Raji (cell line): Measurements from ENCODE around the gene PRRT1B.

Experiments
- POLR2A ChIP-seq: IDR thresholded peaks from 2 replicates; pipeline ENCODE4 v1.6.1; 2011; ENCODE audit warnings: low read depth, low read length, control low read depth; ENCODE audit not compliant: insufficient read depth

The PRRT1B gene

DNA sequence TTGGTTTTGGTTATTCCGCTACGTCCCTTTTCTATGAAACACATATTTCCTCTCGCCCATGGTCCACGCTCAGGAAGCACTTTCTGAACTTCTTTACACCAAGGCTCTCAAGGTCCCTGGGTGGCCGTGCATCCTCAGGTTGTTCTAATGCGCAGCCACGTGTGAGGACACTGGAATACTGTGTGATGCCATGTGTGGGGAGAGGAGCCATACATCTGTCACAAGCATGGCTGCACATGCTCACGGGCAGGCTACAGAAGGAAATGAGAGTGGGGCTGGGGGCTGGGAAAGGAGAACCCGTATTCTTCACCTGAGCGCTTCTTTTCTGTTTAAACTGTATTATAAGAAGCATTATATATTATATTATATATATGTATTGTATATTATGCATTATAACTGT is 36.7 kb downstream of the PRRT1B start:
- TF ChIP-seq POLR2A, result no peak

DNA sequence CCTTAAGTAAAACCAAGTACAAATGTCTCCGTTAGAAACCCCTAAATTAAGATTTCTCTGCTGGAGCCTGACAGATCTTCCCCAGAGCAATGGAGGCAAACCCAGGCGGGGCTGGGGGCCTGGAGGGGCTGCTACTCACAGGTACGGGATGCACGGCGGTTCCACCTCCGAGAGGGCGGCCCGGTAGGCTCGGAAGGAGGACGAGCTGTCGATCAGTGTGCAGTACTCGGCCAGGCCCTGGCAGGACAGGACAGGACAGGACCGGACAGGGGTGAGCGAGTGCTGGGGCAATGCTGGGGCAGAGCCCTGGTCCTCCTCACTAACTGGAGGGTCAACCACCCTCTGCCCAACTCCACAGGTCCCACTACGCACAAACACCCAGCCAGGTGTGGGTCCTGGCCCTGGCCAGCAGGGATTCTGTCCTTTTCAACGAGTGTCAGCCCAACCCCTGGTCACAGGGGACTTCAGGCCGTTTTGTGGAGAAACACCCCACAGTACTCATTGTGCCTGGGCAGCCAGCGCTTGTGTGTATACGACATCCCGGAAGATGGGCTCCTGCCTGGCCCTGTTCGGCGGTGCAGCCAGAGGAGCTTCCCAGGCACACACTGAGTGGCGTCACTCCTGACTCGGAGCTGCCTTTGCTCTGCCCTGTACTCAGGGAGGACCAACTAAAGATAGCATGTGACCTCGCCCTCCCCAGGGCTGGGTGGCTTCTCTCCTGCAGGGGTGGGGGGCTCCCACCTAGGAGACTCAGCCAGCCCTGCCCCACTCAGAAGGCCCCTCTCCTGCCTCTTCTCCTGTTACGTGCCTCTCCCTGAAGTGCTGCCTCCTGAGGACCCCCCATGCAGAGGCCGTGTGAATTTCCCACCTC is 37.4 kb downstream of the PRRT1B start:
- no peak for TF ChIP-seq POLR2A

DNA sequence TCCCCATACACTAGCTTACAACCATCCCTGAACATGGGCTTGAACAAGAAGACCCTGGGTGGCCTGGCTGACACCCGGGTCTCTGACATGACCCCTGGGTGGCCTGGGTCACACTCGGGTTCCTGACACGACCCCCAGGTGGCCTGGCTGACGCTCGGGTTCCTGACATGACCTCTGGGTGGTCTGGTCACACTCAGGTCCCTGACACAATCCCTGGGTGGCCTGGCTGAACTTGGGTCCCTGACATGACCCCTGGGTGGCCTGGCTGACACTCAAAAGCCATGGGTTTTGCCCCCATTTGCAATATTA is 38.0 kb downstream of the PRRT1B start:
- no peak for TF ChIP-seq POLR2A

DNA sequence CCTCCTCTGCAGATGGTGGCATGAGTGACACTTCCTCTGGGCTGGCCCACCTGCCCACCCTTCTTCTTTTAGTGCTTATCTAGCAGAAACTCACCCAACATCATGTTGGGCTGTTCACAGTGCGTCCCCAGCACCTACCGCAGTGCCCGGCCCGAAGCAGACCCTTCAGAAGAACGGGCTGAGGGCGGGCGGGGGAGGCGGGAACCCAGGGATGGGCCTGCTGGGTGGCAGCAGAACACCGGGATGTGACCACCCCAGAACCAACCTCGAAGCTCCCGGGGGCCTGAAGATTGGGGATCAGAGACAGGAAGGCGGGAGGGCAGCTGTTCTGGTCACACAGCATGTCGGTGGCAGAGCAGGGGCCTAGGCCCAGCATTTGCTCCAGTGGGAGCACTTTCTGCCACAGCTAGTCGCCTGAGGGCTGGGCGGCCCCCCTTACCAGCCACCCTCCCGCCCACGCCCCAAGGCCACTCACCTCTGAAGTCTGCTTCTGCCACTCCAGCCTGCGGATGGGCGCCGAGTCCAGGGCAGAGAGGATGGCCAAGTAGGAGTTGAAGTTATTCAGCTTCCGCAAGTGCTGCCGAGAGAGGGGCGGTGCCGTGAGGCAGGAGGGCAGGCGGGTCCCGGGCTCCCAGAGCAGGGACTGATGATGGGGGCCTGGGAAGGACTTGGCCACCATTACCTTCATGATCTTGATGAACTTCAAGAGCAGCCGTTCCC is 38.7 kb downstream of the PRRT1B start:
- TF ChIP-seq POLR2A, result no peak

DNA sequence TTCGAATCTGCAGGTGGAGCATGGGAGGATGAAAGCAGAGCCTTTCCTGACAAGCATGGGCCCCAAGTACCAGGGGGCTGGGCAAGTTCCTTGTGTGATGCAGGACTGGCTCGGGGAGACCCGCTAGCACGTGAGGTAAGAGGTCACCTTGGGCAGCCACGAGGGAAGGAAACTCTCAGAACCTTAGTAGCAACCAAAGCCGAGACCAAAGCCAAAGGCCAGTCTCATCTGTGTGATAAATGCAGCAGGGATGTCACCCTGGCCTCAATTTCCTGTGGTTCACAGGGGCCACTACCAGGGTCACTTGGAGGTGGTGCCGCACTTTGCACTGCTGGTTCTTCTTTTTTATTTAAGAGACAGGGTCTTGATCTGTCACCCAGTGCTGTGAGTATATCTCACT is 39.5 kb downstream of the PRRT1B start:
- no peak for TF ChIP-seq POLR2A

DNA sequence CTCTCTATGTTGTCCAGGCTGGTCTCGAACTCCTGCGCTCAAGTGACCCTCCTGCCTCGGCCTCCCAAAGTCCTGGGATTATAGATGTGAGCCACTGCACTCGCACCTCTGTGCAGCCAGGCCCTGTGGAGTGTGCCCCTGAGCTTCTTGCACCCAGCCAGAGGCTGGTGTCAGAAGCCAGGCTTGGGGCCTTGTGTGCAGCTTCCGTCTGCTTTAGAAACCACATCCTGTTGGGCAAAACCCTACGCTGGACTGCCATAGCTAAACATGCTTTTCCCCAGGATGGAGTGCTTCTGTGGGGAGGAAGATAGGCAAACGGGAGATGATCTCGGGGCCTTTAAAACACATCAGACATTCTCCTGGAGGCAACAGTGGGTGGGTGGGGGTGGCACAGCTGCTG is 40.1 kb downstream of the PRRT1B start:
- TF ChIP-seq POLR2A, result no peak

DNA sequence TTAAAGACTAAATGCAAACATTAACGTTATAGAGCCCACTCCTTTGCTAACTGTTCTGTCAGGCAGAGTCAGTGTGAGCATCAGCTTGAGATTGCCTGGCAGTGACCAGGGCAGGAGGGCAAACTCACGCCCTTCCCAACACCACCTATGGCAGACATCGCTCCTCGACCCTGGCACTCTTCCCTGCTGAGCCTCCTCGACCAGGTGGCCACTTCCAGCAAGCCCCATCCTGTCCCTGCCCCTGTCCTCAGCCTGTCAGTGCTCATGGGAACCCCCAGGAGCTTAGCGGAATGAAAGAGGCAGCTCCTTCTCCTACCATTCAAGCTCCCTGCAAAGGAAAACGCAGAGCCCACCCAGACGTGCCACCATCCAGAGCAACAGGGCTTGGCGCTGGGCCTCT is 42.0 kb downstream of the PRRT1B start:
- TF ChIP-seq POLR2A, result no peak

DNA sequence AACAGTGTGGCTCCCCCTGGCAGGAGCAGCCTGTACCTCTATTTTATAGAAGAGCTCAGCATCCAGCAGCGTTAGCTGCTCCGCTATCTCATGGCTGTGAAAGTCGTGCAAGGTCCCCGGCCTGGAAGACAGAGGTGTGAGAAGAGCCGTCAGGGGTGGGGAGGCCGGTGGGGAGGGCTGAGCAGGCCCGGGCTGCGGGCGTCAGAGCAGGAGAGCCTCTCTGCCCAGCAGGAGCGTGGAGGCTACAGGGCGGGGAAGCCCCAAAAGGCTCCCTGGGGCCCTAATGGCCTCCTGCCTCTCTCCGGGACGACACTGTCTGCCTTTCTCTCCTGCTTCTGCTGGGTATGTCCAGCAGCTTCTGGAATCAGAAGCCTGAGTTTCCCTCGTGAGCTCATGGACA is 42.6 kb downstream of the PRRT1B start:
- no peak for TF ChIP-seq POLR2A

DNA sequence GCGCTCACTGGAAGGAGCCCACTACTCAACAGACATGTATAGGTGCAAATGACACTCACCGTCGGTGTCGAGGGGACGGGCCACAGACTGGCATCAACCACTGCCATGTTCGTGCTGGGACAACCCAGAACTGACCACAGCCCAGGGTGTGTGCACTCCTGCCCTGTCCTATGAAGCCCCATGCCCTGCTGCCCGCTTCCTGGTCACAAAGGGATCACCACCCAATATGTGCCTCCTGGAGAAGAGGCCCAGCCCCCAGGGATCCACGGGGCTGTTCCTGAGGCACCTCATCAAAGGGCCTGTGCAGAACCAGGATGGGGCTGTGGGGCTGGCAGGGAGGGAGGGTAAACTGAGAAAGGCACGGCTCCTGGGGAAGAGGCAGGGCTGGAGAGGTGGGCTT is 43.1 kb downstream of the PRRT1B start:
- no peak for TF ChIP-seq POLR2A

DNA sequence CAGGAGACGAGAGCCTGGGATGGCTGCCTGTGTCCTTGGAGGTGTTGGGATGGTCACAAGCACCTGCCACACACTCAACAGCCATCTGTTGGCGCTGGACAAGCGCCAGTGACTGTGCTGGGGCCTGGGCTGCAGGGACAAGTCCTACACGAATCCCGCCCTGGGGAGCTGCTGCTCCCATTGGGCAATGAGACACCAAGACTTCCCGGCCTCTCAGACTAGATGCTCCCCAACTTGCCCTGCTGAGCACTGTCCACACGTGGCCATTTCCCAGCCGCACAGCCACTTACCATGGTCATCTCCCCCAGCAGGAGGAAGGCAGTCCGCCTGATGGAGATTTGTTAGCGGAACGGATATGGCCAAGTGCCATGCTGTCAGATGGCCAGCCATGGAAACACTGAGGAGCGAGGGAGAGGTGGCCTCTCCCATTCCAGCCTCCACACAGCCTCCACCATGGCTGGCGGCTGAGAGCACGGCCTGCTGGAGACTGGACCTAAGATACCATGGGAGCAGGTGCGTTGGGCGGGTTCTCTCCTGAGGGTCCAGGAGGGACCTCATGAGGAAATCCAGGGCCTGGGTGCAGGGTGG is 43.9 kb downstream of the PRRT1B start:
- TF ChIP-seq POLR2A, result no peak

DNA sequence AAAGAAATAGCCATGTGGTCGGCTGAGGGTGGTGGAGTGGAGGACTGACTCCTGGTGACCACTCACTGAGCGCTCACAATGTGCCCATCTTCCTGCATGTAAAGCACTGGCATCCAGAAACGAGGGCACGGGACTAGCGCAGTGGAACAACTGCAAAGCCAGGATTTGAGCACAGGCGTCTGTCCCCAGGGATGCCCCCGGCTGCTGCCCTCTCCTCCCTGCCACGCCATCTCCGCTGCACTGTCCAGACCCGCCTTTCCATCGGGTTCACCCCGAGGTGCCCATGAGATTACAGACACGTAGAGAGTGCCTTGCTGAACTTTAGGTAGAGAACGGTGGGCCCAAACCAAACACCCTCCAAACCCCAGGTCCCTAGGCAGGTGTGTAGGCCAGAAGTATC is 44.7 kb downstream of the PRRT1B start:
- TF ChIP-seq POLR2A, result no peak

DNA sequence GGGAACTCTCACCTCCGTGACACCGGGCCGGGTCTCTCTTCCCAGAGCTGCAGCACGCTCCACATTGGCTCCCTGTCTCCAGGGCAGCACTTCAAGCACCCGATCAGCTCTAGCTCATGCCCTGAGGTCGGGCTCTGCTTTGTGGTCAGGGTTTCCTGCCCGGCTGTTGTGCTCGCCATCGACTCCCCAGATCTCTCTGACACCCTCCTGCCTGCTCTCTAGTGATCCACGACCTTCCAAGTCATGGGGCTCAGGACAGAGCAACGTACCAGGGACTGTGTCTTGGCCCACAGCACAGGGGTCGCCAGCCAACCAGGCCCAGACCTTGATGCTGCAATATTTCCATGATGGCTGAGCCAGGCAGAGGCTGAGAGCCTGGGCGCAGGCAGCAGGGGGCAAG is 45.1 kb downstream of the PRRT1B start:
- no peak for TF ChIP-seq POLR2A

DNA sequence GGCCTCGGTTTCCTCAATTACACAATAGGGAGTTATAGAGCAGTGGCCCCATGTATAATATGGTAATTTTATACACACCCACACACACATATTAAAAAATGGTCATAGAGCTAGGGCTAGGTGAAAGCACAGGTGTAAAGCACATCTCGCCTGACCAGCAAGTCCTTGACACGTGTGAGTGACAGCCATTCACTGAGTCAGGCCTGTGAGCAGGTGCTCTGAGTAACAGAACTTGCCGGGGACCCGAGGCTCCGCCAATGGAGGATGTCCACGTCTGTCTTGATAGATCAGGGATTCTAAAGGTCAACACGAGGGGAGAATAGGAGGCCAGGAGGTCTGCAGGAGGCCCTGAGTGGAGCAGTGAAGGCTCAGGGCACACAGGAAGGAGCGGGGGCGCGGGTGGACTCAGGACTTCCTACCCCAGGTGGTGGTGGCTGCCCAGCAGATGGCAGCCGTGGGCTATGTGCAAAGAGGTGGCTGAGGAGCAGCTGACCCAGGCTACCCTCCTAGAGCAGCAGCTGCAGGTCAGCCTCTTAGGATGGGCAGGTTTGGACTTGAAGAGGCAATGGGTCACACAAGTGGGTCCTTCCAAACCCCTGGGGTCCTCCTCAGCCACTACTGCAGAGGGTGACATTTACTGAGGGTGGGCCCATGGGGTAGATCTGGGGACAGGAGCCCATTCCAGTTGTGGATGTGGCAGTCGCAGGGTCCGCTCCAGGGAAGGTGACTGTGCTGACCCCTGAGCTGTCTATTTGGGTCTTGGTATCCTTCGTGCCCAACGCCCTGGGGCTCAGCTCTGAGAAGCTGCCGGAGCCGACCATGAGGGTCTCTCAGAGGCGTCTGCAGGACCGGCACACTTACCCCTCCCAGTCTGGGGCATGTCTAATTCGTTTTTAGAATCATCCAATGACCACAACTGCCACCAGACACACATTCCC is 45.9 kb downstream of the PRRT1B start:
- no peak for TF ChIP-seq POLR2A

DNA sequence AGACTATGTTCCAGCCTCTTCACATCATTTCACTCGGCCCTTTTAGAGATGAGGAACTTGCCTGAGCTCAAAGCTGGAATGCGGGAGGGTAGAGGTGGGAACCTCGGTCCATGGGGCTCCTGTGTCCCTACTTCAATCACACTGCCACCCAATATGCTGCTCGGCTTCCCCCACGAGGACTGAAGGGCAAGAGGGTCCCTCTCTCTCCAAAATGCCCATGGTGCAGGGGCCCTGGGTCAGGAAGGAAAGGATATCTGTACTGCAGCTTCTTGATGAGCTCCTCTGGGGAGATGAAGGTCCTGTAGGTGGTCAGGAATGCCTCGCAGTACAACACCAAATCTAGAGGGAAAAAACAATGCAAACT is 46.5 kb downstream of the PRRT1B start:
- no peak for TF ChIP-seq POLR2A
